ENCODE measurements around the gene NOC4L. TPM values are rescaled to one million over a fixed set of nuclear protein-coding genes. Genes with fewer than 3 reads are reported as not detected.

Gene NOC4L
- total and polyA plus RNA-seq, 2 of the 4 experiments (the other 2 are of a cell fraction), result 5.2 to 13.4 TPM

DNA sequence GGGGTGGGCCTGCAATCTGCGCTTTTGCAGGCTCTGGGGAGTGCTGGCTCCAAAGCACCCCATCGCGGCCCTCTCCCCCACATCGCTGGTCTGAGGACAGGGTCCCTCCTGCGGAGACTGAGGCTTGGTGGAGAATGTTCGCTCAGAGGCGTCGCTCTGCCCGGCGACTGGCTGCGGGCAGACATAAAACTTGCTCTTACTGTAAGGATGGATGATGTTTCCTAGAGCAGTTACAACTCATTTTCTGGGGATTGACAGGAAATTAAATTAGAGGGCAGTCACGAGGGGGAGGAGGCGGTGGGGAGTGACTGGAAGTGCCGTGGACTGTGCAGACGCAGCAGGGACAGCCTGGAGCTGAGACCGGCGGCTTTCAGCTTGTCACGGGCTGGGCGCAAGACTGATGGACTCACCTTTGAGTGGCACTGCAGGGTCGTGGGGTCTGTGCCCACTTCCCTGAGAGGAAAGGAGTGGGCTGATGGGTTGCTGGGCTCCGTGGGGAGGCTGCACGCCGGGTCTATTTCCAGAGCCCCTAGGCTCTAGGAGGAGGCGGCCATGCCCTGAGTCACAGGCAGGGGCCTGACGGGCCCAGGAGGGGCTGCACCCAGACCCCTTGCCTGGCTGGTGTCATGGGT lies 32.8 kb downstream of the NOC4L start (continued):
- TF ChIP-seq, protein P1, sequence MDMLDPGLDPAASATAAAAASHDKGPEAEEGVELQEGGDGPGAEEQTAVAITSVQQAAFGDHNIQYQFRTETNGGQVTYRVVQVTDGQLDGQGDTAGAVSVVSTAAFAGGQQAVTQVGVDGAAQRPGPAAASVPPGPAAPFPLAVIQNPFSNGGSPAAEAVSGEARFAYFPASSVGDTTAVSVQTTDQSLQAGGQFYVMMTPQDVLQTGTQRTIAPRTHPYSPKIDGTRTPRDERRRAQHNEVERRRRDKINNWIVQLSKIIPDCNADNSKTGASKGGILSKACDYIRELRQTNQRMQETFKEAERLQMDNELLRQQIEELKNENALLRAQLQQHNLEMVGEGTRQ (IDR thresholded peaks at IDR 0.05; ENCODE audit: low read depth, low read length), result no peak
- no peak for TF ChIP-seq RFX5 (IDR thresholded peaks at IDR 0.05; ENCODE audit: low read depth, low read length)

GRCh38 chr12:132178316-132178715 lies 34.1 kb downstream of the NOC4L start:
- H4K5ac ChIP-seq (ENCODE audit: low read depth, low read length), result no peak overlapping the region
- H4K20me1 ChIP-seq (ENCODE audit: insufficient read depth, low read length), result no peaks in the 10 kb centered on the region; the same call in 1 of the 2 replicates
- no peak overlapping the region for H3K27ac ChIP-seq (ENCODE audit: insufficient read depth, low read length)
- no peak overlapping the region for H3K4me3 ChIP-seq (ENCODE audit: insufficient read depth, low read depth, low read length)
- no peak overlapping the region for H2AK5ac ChIP-seq (ENCODE audit: low read depth, low read length)
- H2AFZ ChIP-seq (replicated peaks; ENCODE audit: low read length, poor library complexity), result no peak overlapping the region
- no peak overlapping the region for H3K14ac ChIP-seq (replicated peaks; ENCODE audit: low read depth, low read length)
- CTCF ChIA-PET, result no interaction called here
- no peak overlapping the region for H3K9ac ChIP-seq (ENCODE audit: low read depth, low read length)
- POLR2A ChIA-PET (ENCODE audit: unreplicated experiment), result no interaction called here
- peaks cover 57% of the 10 kb centered on the region for H3K27me3 ChIP-seq (ENCODE audit: control insufficient read depth, insufficient read depth, low read length)
- H3K9me3 ChIP-seq (ENCODE audit: control insufficient read depth, insufficient read depth, low read length), result no peaks in the 10 kb centered on the region; the same call in 1 of the 2 replicates
- no peak overlapping the region for H3K4ac ChIP-seq (ENCODE audit: low read depth, low read length)
- in situ Hi-C loops (cut with MboI; ENCODE audit: low sequenced_read_pairs) (no loop called here), intact Hi-C loops (cut with micrococcal nuclease) (no loop called here), dilution Hi-C loops (cut with HindIII; ENCODE audit: low sequenced_read_pairs, unreplicated experiment) (no loop called here)
- H3K79me1 ChIP-seq (ENCODE audit: low read depth in 1 of 2, low read length in 2 of 2), result no peaks in the 10 kb centered on the region
- H3K23ac ChIP-seq (ENCODE audit: low read depth, low read length), result no peak overlapping the region
- no peak overlapping the region for H3K18ac ChIP-seq (ENCODE audit: low read depth, low read length)
- no peaks in the 10 kb centered on the region for H3K36me3 ChIP-seq (ENCODE audit: control insufficient read depth, insufficient read depth, low read length)
- DNase-seq (no peak), ATAC-seq (ENCODE audit: low read depth) (no peak)
- BruUV-seq (replicated peaks), result no TSS peak
- H2BK5ac ChIP-seq (ENCODE audit: low read depth, low read length, poor library complexity, severe bottlenecking), result no peak overlapping the region
- no peak overlapping the region for H3K4me2 ChIP-seq (ENCODE audit: low read depth, low read length)
- no peak overlapping the region for H3K56ac ChIP-seq (ENCODE audit: extremely low read depth, insufficient read depth, low read length)
- no peak overlapping the region for H2BK15ac ChIP-seq (ENCODE audit: low read depth, low read length)
- H2BK120ac ChIP-seq (ENCODE audit: low read depth, low read length), result no peak overlapping the region
- no peaks in the 10 kb centered on the region for H3K4me1 ChIP-seq (ENCODE audit: control insufficient read depth, insufficient read depth, low read length)
- H2AK9ac ChIP-seq (replicated peaks; ENCODE audit: low read depth, low read length, poor library complexity), result no peak overlapping the region
- H2BK20ac ChIP-seq (ENCODE audit: low read depth, low read length), result no peak overlapping the region
- no peaks in the 10 kb centered on the region for H3K9me1 ChIP-seq (ENCODE audit: insufficient read depth, low read length)
- no peak overlapping the region for H4K8ac ChIP-seq (ENCODE audit: low read depth in 2 of 2, low read length in 2 of 2)
- H4K91ac ChIP-seq (ENCODE audit: insufficient read depth, low read depth, low read length), result no peak overlapping the region
- 18% methylated on average over 4 of the region's 8 CpGs; no CpG with 5 or more reads in 1 of the 2 experiments for WGBS, 2 experiments (ENCODE audit: extremely low coverage in 2 of 2, insufficient read length in 1 of 2)
- TF ChIP-seq CHD1 (IDR thresholded peaks at IDR 0.05; ENCODE audit: low read depth, low read length) (no peak), CEBPB (IDR thresholded peaks at IDR 0.05; ENCODE audit: low read depth, low read length) (no peak), RFX5 (IDR thresholded peaks at IDR 0.05; ENCODE audit: low read depth, low read length) (no peak), RCOR1 (IDR thresholded peaks at IDR 0.05; ENCODE audit: insufficient replicate concordance, low read length) (no peak), BHLHE40 (IDR thresholded peaks at IDR 0.05; ENCODE audit: low read depth, low read length) (no peak)
